Thymus (tissue), 11 donors: ENCODE measurements around the gene CEP57L1. TPM values are rescaled to one million over a fixed set of nuclear protein-coding genes. Genes with fewer than 3 reads are reported as not detected.

ENCODE experiments used
- DNase-seq, 9 donors: peaks; one replicate each; pipeline ENCODE4 v3.0.0-alpha.2; 2013; ENCODE audit warnings: low spot score in 9 of 9, low read depth in 6 of 9, missing footprints in 1 of 9
- H3K27ac ChIP-seq, 2 donors: one replicate each; pipeline ENCODE4 v1.5.1; 2013; ENCODE audit warnings: control low read depth in 1 of 2, low read depth in 1 of 2, low read length in 1 of 2, mild to moderate bottlenecking in 1 of 2, moderate library complexity in 1 of 2
- H3K27me3 ChIP-seq, 2 donors: one replicate each; pipeline ENCODE4 v1.5.1; 2013; ENCODE audit warnings: low read length in 1 of 2; ENCODE audit not compliant: control insufficient read depth in 2 of 2, insufficient read depth in 1 of 2
- H3K36me3 ChIP-seq, 2 donors: one replicate each; pipeline ENCODE4 v1.5.1; 2013; ENCODE audit warnings: low read length in 1 of 2, mild to moderate bottlenecking in 1 of 2, moderate library complexity in 1 of 2; ENCODE audit not compliant: control insufficient read depth in 2 of 2, insufficient read depth in 2 of 2
- H3K4me1 ChIP-seq, 2 donors: one replicate each; pipeline ENCODE4 v1.5.1; 2013; ENCODE audit warnings: low read length in 2 of 2; ENCODE audit not compliant: control insufficient read depth in 2 of 2, insufficient read depth in 2 of 2
- H3K4me3 ChIP-seq, 2 donors: one replicate each; pipeline ENCODE4 v1.5.1; 2013; ENCODE audit warnings: low read length in 2 of 2, control low read depth in 1 of 2, mild to moderate bottlenecking in 1 of 2
- H3K9me3 ChIP-seq, 2 donors: one replicate each; pipeline ENCODE4 v1.5.1; 2013; ENCODE audit warnings: low read length in 1 of 2, mild to moderate bottlenecking in 1 of 2; ENCODE audit not compliant: control insufficient read depth in 2 of 2, insufficient read depth in 1 of 2
- WGBS: extraction: QIAGEN DNeasy Blood & Tissue Kit; methylation state at CpG from one replicate; pipeline ENCODE4 v1.1.7; 2013; 5-methylcytosine and 5-hydroxymethylcytosine counted together
- polyA plus RNA-seq: library from polyadenylated mRNA; stranded (reverse); fragments of 200-250 nt; gene quantifications from one replicate; pipeline ENCODE4 v1.2.3, GENCODE V29; 2013
- total RNA-seq: library from RNA; stranded (reverse); fragments of 120-200 nt; gene quantifications from one replicate; pipeline ENCODE4 v1.2.4, GENCODE V29; 2013
- donor health status: healthy.

CEP57L1 gene
- total and polyA plus RNA-seq, 2 donors = 9.9 to 22.2 TPM

DNA sequence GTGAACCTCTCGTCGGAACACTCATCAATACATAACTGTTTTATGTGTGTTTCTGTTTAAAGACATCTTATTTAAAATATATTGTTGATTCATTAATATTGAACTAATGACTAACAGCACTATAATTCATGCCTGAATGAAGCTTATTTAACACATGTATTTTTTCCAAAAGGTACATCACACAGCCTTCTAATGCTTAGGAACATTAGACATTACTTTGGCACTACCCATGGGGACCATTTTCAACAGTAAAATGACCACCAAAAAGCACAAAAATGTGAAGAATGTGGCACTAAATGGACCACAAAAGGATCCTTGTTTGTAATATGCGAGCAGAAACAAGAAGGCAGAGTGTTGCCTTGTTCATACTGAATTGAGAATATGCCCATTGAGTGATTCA is 109.2 kb downstream of the CEP57L1 start:
- Histone ChIP-seq H3K9me3 (no peaks in the 10 kb centered on the region), H3K36me3 (no peaks in the 10 kb centered on the region), H3K4me1 (no peaks in the 10 kb centered on the region), H3K27ac (no peak overlapping the region), H3K4me3 (no peak overlapping the region), H3K27me3 (no peaks in the 10 kb centered on the region)
- no peak for DNase-seq
- WGBS = 98% methylated on average over 3 of the region's 3 CpGs

DNA sequence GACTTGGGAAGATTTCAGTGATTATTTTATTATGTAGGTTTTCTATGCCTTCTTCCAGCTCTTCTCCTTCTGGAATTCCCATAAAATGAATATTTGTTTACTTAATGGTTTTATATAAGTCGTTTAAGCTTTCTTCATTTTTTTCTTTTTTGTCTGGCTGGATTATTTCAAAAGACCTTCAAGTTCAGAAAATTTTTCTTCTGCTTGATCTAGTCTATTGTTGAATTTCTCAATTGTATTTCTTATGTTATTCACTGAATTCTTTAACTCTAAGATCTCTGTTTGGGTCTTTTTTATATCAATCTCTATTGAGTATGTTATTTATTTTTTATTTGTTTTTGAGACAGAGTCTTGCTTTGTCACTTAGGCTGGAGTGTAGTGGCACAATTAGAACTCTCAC is 117.4 kb downstream of the CEP57L1 start:
- no peak for DNase-seq
- no peaks in the 10 kb centered on the region for H3K36me3 ChIP-seq
- H3K27ac ChIP-seq = no peak overlapping the region
- no peak overlapping the region for H3K4me3 ChIP-seq
- peaks cover 0 to 6% of the 10 kb centered on the region in 2 donors for H3K9me3 ChIP-seq
- H3K27me3 ChIP-seq = no peaks in the 10 kb centered on the region
- 91% methylated on average over 1 of the region's 1 CpG for WGBS
- H3K4me1 ChIP-seq = no peaks in the 10 kb centered on the region

Other genes with a start within 250 kb of the CEP57L1 start
- 1.9 TPM for gene ARMC2, start 247.1 kb upstream of the CEP57L1 start, total RNA-seq
- 1.8 TPM for gene ARMC2, start 247.1 kb upstream of the CEP57L1 start, polyA plus RNA-seq
- gene SESN1, start 661 bp upstream of the CEP57L1 start, total RNA-seq = 19.1 TPM
- 76.9 TPM for gene SESN1, start 661 bp upstream of the CEP57L1 start, polyA plus RNA-seq